H1 (cell line): ENCODE measurements around the gene AGR2. TPM values are rescaled to one million over a fixed set of nuclear protein-coding genes. Genes with fewer than 3 reads are reported as not detected.

Experiments used
- CTCF ChIA-PET: fragments of 300-600 bp; sonication (Branson Sonifier 250); formaldehyde crosslinking; loops from one replicate; lab custom pipeline; 2021; ENCODE audit not compliant: partially characterized antibody; lab: Charles Lee
- POLR2A ChIA-PET: fragments of 300-600 bp; sonication (Branson Sonifier 250); formaldehyde crosslinking; loops from one replicate; lab custom pipeline; 2021; ENCODE audit warnings: inconsistent platforms; ENCODE audit not compliant: partially characterized antibody; lab: Charles Lee
- DNase-seq, 2 experiments: peaks; one replicate each; pipeline versions ENCODE4 v3.0.0 to v3.0.0-alpha.2; 2010 to 2022; ENCODE audit warnings: low spot score in 2 of 2, low read depth in 1 of 2, mixed read lengths in 1 of 2
- FAIRE-seq: peaks from 2 replicates; lab custom pipeline; 2011; peaks lifted over from hg19 to GRCh38; lab: Jason Lieb, UNC
- H2AFZ ChIP-seq: 2 replicates; pipeline ENCODE4 v1.8.1; 2012; ENCODE audit warnings: low read length, inconsistent platforms
- H2AK5ac ChIP-seq: 2 replicates; pipeline ENCODE4 v1.6.1; 2013; ENCODE audit warnings: low read depth, low read length
- H2BK120ac ChIP-seq: replicated peaks from 2 replicates; pipeline ENCODE3; 2013; ENCODE audit warnings: low read depth, low read length, inconsistent platforms
- H2BK12ac ChIP-seq: 2 replicates; pipeline ENCODE4 v1.6.1; 2013; ENCODE audit warnings: low read depth, low read length
- H2BK15ac ChIP-seq: 2 replicates; pipeline ENCODE4 v1.6.1; 2013; ENCODE audit warnings: low read length
- H2BK20ac ChIP-seq: 2 replicates; pipeline ENCODE4 v1.6.1; 2013; ENCODE audit warnings: low read length
- H2BK5ac ChIP-seq: 2 replicates; pipeline ENCODE4 v1.6.1; 2013; ENCODE audit warnings: low read depth, low read length
- H3K14ac ChIP-seq: 2 replicates; pipeline ENCODE4 v1.6.1; 2013; ENCODE audit warnings: inconsistent platforms; ENCODE audit not compliant: insufficient read length
- H3K18ac ChIP-seq: 2 replicates; pipeline ENCODE4 v1.6.1; 2013; ENCODE audit warnings: low read length; ENCODE audit errors: extremely low read depth
- H3K23ac ChIP-seq: 2 replicates; pipeline ENCODE4 v1.6.1; 2013; ENCODE audit warnings: inconsistent platforms; ENCODE audit not compliant: insufficient read length
- H3K23me2 ChIP-seq: 2 replicates; pipeline ENCODE4 v1.6.1; 2013; ENCODE audit warnings: low read depth, low read length
- H3K27ac ChIP-seq: 2 replicates; pipeline ENCODE4 v1.6.1; 2011; ENCODE audit warnings: low read depth, low read length, inconsistent platforms
- H3K27me3 ChIP-seq, 4 experiments: replicated peaks in 1 of 4; 1 replicate in 1 of 4; 2 replicates in 3 of 4; pipeline versions ENCODE4 v1.6.1 to v1.8.1; 2011 to 2013; ENCODE audit warnings: low read length in 3 of 4, mild to moderate bottlenecking in 3 of 4, inconsistent platforms in 2 of 4, mixed read lengths in 2 of 4, moderate library complexity in 1 of 4; ENCODE audit not compliant: control insufficient read depth in 3 of 4, insufficient read depth in 3 of 4; ENCODE audit errors: extremely low read depth in 1 of 4
- H3K36me3 ChIP-seq, 4 experiments: 2 replicates each; pipeline versions ENCODE4 v1.6.1 to v1.8.1; 2011 to 2013; ENCODE audit warnings: mild to moderate bottlenecking in 4 of 4, low read length in 3 of 4, moderate library complexity in 2 of 4, control low read depth in 1 of 4, inconsistent platforms in 1 of 4; ENCODE audit not compliant: insufficient read depth in 4 of 4, control insufficient read depth in 2 of 4
- H3K4ac ChIP-seq: replicated peaks from 2 replicates; pipeline ENCODE3; 2013; ENCODE audit warnings: low read length, low read depth, mixed read lengths, inconsistent platforms; ENCODE audit not compliant: insufficient read length
- H3K4me1 ChIP-seq, 4 experiments: replicated peaks in 1 of 4; 1 replicate in 1 of 4; 2 replicates in 3 of 4; pipeline versions ENCODE4 v1.6.1 to v1.8.1; 2011 to 2013; ENCODE audit warnings: low read length in 3 of 4, inconsistent platforms in 2 of 4, mixed read lengths in 1 of 4; ENCODE audit not compliant: insufficient read depth in 4 of 4, control insufficient read depth in 3 of 4
- H3K4me2 ChIP-seq, 2 experiments: 2 replicates each; pipeline versions ENCODE4 v1.6.1 to v1.8.1; 2011 to 2013; ENCODE audit warnings: low read depth in 2 of 2, low read length in 2 of 2, control low read depth in 1 of 2, inconsistent platforms in 1 of 2, mild to moderate bottlenecking in 1 of 2; ENCODE audit not compliant: insufficient read depth in 1 of 2
- H3K4me3 ChIP-seq, 4 experiments: fragments of 200-600, 300-600 bp in 1 of 4; sonication (generic), shearing (Covaris generic), sonication (Bioruptor Twin) in 1 of 4; 2 replicates each; pipeline versions ENCODE4 v1.5.1 to v1.8.1; 2011 to 2016; ENCODE audit warnings: low read length in 4 of 4, low read depth in 3 of 4, control low read depth in 2 of 4, inconsistent platforms in 2 of 4, mild to moderate bottlenecking in 2 of 4, mixed read lengths in 1 of 4, moderate library complexity in 1 of 4; ENCODE audit not compliant: insufficient read depth in 2 of 4; ENCODE audit errors: extremely low read depth in 1 of 4
- H3K56ac ChIP-seq: replicated peaks from 2 replicates; pipeline ENCODE3; 2013; ENCODE audit warnings: low read depth, mild to moderate bottlenecking, mixed read lengths, low read length, inconsistent platforms; ENCODE audit not compliant: insufficient read length
- H3K79me1 ChIP-seq: 2 replicates; pipeline ENCODE4 v1.6.1; 2013; ENCODE audit warnings: low read depth, low read length, control low read depth
- H3K79me2 ChIP-seq, 2 experiments: 2 replicates each; pipeline versions ENCODE4 v1.6.1 to v1.8.1; 2012 to 2013; ENCODE audit warnings: low read length in 2 of 2, mild to moderate bottlenecking in 2 of 2, inconsistent platforms in 1 of 2; ENCODE audit not compliant: insufficient read depth in 2 of 2, control insufficient read depth in 1 of 2
- H3K9ac ChIP-seq, 4 experiments: replicated peaks in 1 of 4; 1 replicate in 1 of 4; 2 replicates in 3 of 4; pipeline versions ENCODE4 v1.6.1 to v1.8.1; 2011 to 2013; ENCODE audit warnings: low read depth in 3 of 4, low read length in 3 of 4, control low read depth in 2 of 4, mild to moderate bottlenecking in 2 of 4, moderate library complexity in 2 of 4, inconsistent platforms in 1 of 4; ENCODE audit errors: extremely low read depth in 1 of 4
- H3K9me3 ChIP-seq, 2 experiments: 2 replicates each; pipeline versions ENCODE4 v1.6.1 to v1.8.1; 2012 to 2013; ENCODE audit warnings: mild to moderate bottlenecking in 2 of 2, moderate library complexity in 2 of 2, control low read depth in 1 of 2, inconsistent platforms in 1 of 2, low read depth in 1 of 2, low read length in 1 of 2, mixed read lengths in 1 of 2; ENCODE audit not compliant: insufficient read depth in 2 of 2
- H4K20me1 ChIP-seq, 2 experiments: replicated peaks in 1 of 2; 2 replicates each; pipeline versions ENCODE3 to v1.8.1; 2011 to 2013; ENCODE audit warnings: inconsistent platforms in 2 of 2, low read length in 2 of 2, mild to moderate bottlenecking in 1 of 2; ENCODE audit not compliant: insufficient read depth in 2 of 2, control insufficient read depth in 1 of 2
- H4K5ac ChIP-seq: 2 replicates; pipeline ENCODE4 v1.6.1; 2013; ENCODE audit warnings: low read length, low read depth, mixed read lengths, inconsistent platforms; ENCODE audit not compliant: insufficient read length
- H4K8ac ChIP-seq: 2 replicates; pipeline ENCODE4 v1.8.0; 2013; ENCODE audit warnings: mild to moderate bottlenecking, moderate library complexity, low read length, inconsistent platforms; ENCODE audit not compliant: insufficient read depth; ENCODE audit errors: extremely low read depth
- H4K91ac ChIP-seq: replicated peaks from 2 replicates; pipeline ENCODE3; 2013; ENCODE audit warnings: low read length, mixed read lengths, inconsistent platforms; ENCODE audit not compliant: insufficient read length
- ASH2L ChIP-seq: fragments of 200-600, 300-600 bp; sonication (generic); IDR thresholded peaks from one replicate; pipeline ENCODE4 v1.7.1; 2017; ENCODE audit warnings: low read length
- BACH1 ChIP-seq: IDR thresholded peaks from 2 replicates; pipeline ENCODE4 v1.6.1; 2012; ENCODE audit warnings: low read length, improper control_type of control experiment
- BRCA1 ChIP-seq: IDR thresholded peaks from 2 replicates; pipeline ENCODE4 v1.6.1; 2012; ENCODE audit warnings: low read depth, low read length, improper control_type of control experiment
- CBX8 ChIP-seq: fragments of 300-800, 300-1000 bp; sonication (generic); IDR thresholded peaks from 2 replicates; pipeline ENCODE4 v1.7.1; 2016; ENCODE audit warnings: low read depth, low read length, borderline replicate concordance
- CTBP2 ChIP-seq: IDR thresholded peaks from 2 replicates; pipeline ENCODE4 v1.7.0; 2011; ENCODE audit warnings: borderline replicate concordance, mild to moderate bottlenecking, moderate library complexity, mixed read lengths, low read length; ENCODE audit not compliant: insufficient read depth, insufficient read length
- EP300 ChIP-seq, 2 experiments: IDR thresholded peaks; 1 replicate in 1 of 2; 2 replicates in 1 of 2; pipeline ENCODE4 v1.6.1; 2011 to 2012; ENCODE audit warnings: low read depth in 2 of 2, low read length in 2 of 2, mild to moderate bottlenecking in 2 of 2, borderline replicate concordance in 1 of 2, inconsistent platforms in 1 of 2, moderate library complexity in 1 of 2
- FOSL1 ChIP-seq: IDR thresholded peaks from 2 replicates; pipeline ENCODE4 v1.6.1; 2011; ENCODE audit warnings: mild to moderate bottlenecking, low read depth, low read length, moderate library complexity; ENCODE audit not compliant: insufficient read depth
- KDM5A ChIP-seq: fragments of 200-600 bp; IDR thresholded peaks from 2 replicates; pipeline ENCODE4 v1.7.1; 2012; ENCODE audit warnings: mild to moderate bottlenecking, low read length, inconsistent platforms, mixed read lengths
- RAD21 ChIP-seq, 2 experiments: IDR thresholded peaks in 1 of 2; conservative IDR thresholded peaks in 1 of 2; 2 replicates each; pipeline ENCODE4 v1.6.1; 2011; ENCODE audit warnings: low read depth in 2 of 2, low read length in 2 of 2, improper control_type of control experiment in 1 of 2, inconsistent platforms in 1 of 2, mild to moderate bottlenecking in 1 of 2, moderate library complexity in 1 of 2
- RFX5 ChIP-seq: IDR thresholded peaks from 2 replicates; pipeline ENCODE4 v1.6.1; 2011; ENCODE audit warnings: low read depth, low read length, improper control_type of control experiment, borderline replicate concordance
- SIN3A ChIP-seq, 2 experiments: IDR thresholded peaks in 1 of 2; conservative IDR thresholded peaks in 1 of 2; 2 replicates each; pipeline ENCODE4 v1.6.1; 2011 to 2012; ENCODE audit warnings: low read length in 2 of 2, improper control_type of control experiment in 1 of 2, low read depth in 1 of 2, mild to moderate bottlenecking in 1 of 2
- SUZ12 ChIP-seq: fragments of 200-600 bp; sonication (generic); IDR thresholded peaks from 2 replicates; pipeline ENCODE4 v1.6.1; 2012; ENCODE audit warnings: mild to moderate bottlenecking, inconsistent platforms, low read length, moderate library complexity, mixed read lengths
- TAF1 ChIP-seq: IDR thresholded peaks from 2 replicates; pipeline ENCODE4 v1.6.1; 2011; ENCODE audit warnings: mild to moderate bottlenecking, low read depth, low read length
- TEAD4 ChIP-seq: IDR thresholded peaks from 2 replicates; pipeline ENCODE4 v1.6.1; 2012; ENCODE audit warnings: low read depth, low read length, inconsistent platforms, mixed read lengths
- WGBS, 2 experiments: shearing (Covaris generic) in 1 of 2; methylation state at CpG; one replicate each; pipeline versions ENCODE4 v1.1.6 to v1.1.7; 2013 to 2015; ENCODE audit warnings: low lambda C conversion rate in 2 of 2, mixed read lengths in 2 of 2, inconsistent platforms in 1 of 2, low coverage in 1 of 2, missing lambda C conversion rate in 1 of 2; ENCODE audit not compliant: insufficient replicate concordance in 2 of 2, insufficient coverage in 1 of 2, insufficient read length in 1 of 2; ENCODE audit errors: extremely low coverage in 1 of 2, missing lambda C conversion rate in 1 of 2; 5-methylcytosine and 5-hydroxymethylcytosine counted together
- polyA plus RNA-seq, 7 experiments: library from polyadenylated mRNA; depleted of rRNA in 3 of 7; stranded (reverse) in 5 of 7; unstranded in 2 of 7; fragments of >200 nt in 5 of 7; fragments of 200-250 nt in 2 of 7; gene quantifications; 1 replicate in 5 of 7; 2 replicates in 1 of 7; 4 replicates in 1 of 7; pipeline versions ENCODE4 v1.2.1 to v1.2.3, GENCODE V29; 2011 to 2013; ENCODE audit warnings: missing spikeins in 2 of 7, mixed read lengths in 2 of 7
- total RNA-seq: library from RNA; stranded (reverse); fragmentation: NEBNext Ultra II Directional; extraction: Animal tissue kit (Norgen Biotek cat#: 25700); gene quantifications from 2 replicates; pipeline ENCODE4 v1.2.1, GENCODE V29; 2021

AGR2 gene
- total and polyA plus RNA-seq, 2 of the 8 experiments (the other 6 are each of a cell fraction or from before 2014, with no cell fraction given): not detected

DNA sequence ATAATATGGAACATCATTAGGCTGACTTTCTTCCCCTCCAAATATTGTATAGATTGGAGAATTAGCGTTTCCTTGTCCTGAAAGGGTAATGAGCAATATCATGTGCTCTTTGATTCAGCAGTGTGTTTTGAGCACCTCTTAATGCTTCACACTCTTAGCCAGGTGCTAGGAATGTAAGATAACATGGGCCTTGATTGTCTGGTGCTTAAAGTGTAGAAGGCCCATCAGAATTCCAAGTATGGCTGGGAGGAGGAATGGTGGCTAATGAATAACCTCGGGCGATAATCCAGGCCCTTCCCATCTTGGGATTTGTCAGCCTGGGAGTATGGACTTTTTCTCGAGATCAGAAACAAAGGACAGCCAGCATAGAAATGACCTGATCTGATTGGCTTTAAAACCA lies 42.6 kb downstream of the AGR2 start:
- no peak for TF ChIP-seq SUZ12
- no peak for TF ChIP-seq ASH2L
- no peak for TF ChIP-seq TEAD4
- TF ChIP-seq BACH1: no peak
- TF ChIP-seq KDM5A: no peak
- no peak for TF ChIP-seq RAD21 (IDR thresholded peaks at IDR 0.05 in 1 of 2, conservative IDR thresholded peaks at IDR 0.05 in 1 of 2; ENCODE audit: low read depth in 2 of 2, low read length in 2 of 2)
- TF ChIP-seq TAF1: no peak
- TF ChIP-seq EP300 (IDR thresholded peaks at IDR 0.05; ENCODE audit: borderline replicate concordance in 1 of 2, low read depth in 2 of 2, low read length in 2 of 2): no peak
- TF ChIP-seq CBX8: no peak
- no peak for TF ChIP-seq FOSL1
- TF ChIP-seq SIN3A (conservative IDR thresholded peaks at IDR 0.05 in 1 of 2, IDR thresholded peaks at IDR 0.05 in 1 of 2; ENCODE audit: low read depth in 1 of 2, low read length in 2 of 2): no peak
- TF ChIP-seq CTBP2: no peak
- TF ChIP-seq BRCA1: no peak
- no peak for TF ChIP-seq RFX5
- H2BK15ac ChIP-seq: no peak overlapping the region
- H4K5ac ChIP-seq: no peak overlapping the region
- no peak overlapping the region for H2AK5ac ChIP-seq
- H3K23ac ChIP-seq: no peak overlapping the region
- no peak overlapping the region for H3K18ac ChIP-seq
- H3K27me3 ChIP-seq: no peaks in the 10 kb centered on the region
- no peak overlapping the region for H2AFZ ChIP-seq
- H4K20me1 ChIP-seq: no peaks in the 10 kb centered on the region
- WGBS, 2 experiments: 93% methylated on average over 4 of the region's 4 CpGs; no CpG with 5 or more reads in 1 of the 2 experiments
- ChIA-PET POLR2A (no interaction called here), CTCF (no interaction called here)
- H3K4me1 ChIP-seq: peaks cover 0 to 4% (median 0%) of the 10 kb centered on the region in 4 experiments; a peak in 1 of 7 replicates
- H3K9me3 ChIP-seq: no peaks in the 10 kb centered on the region
- no peak overlapping the region for H3K4me3 ChIP-seq
- no peaks in the 10 kb centered on the region for H3K23me2 ChIP-seq
- H4K8ac ChIP-seq: no peak overlapping the region
- H3K36me3 ChIP-seq: no peaks in the 10 kb centered on the region
- no peak overlapping the region for H2BK12ac ChIP-seq
- DNase-seq (no peak), FAIRE-seq (no peak)
- peaks cover 0 to 33% of the 10 kb centered on the region in 2 experiments; a peak in 2 of 4 replicates for H3K79me2 ChIP-seq
- no peak overlapping the region for H3K56ac ChIP-seq
- H3K4ac ChIP-seq: no peak overlapping the region
- no peaks in the 10 kb centered on the region for H3K79me1 ChIP-seq
- no peak overlapping the region for H3K27ac ChIP-seq
- H4K91ac ChIP-seq: no peak overlapping the region
- H2BK120ac ChIP-seq: no peak overlapping the region
- H3K14ac ChIP-seq: no peak overlapping the region
- no peak overlapping the region for H2BK20ac ChIP-seq
- no peak overlapping the region for H3K4me2 ChIP-seq
- H3K9ac ChIP-seq: no peak overlapping the region
- H2BK5ac ChIP-seq: no peak overlapping the region
